ENCODE measurements around the gene NSUN2.

Gene NSUN2

GRCh38 chr5:6616632-6617031, 16.2 kb downstream of the NSUN2 start:
- no peak overlapping the region for H3K4me3 ChIP-seq (ENCODE audit: low read depth, low read length)
- no peak for TF ChIP-seq CTCF (IDR thresholded peaks at IDR 0.05; ENCODE audit: low read depth, low read length)

GRCh38 chr5:6615034-6615815, 17.6 kb downstream of the NSUN2 start:
- no peak for TF ChIP-seq CTCF (IDR thresholded peaks at IDR 0.05; ENCODE audit: low read depth, low read length)
- no peak overlapping the region for H3K4me3 ChIP-seq (ENCODE audit: low read depth, low read length)

- no peak overlapping the region for H3K4me3 ChIP-seq (ENCODE audit: low read depth, low read length)
- TF ChIP-seq CTCF (IDR thresholded peaks at IDR 0.05; ENCODE audit: low read depth, low read length): no peak
These were observed 21.2 kb downstream of the NSUN2 start for GRCh38 chr5:6611334-6612256.

GRCh38 chr5:6608016-6608415, 24.8 kb downstream of the NSUN2 start:
- H3K4me3 ChIP-seq (ENCODE audit: low read depth, low read length): no peak overlapping the region
- TF ChIP-seq CTCF (IDR thresholded peaks at IDR 0.05; ENCODE audit: low read depth, low read length): no peak

- TF ChIP-seq CTCF (IDR thresholded peaks at IDR 0.05; ENCODE audit: low read depth, low read length): no peak
- H3K4me3 ChIP-seq (ENCODE audit: low read depth, low read length): no peak overlapping the region
These were observed 25.3 kb downstream of the NSUN2 start for GRCh38 chr5:6607559-6607936.

- TF ChIP-seq CTCF (IDR thresholded peaks at IDR 0.05; ENCODE audit: low read depth, low read length): no peak
- no peak overlapping the region for H3K4me3 ChIP-seq (ENCODE audit: low read depth, low read length)
These were observed 25.8 kb downstream of the NSUN2 start for GRCh38 chr5:6606884-6607558.
